HG03045 (cell line): Measurements from ENCODE around the gene HIF1A.

Source experiments
- ATAC-seq: cut with Tn5 transposase; IDR thresholded peaks from one replicate; pipeline ENCODE4 v1.9.1; 2021; ENCODE audit warnings: mild to moderate bottlenecking, moderate library complexity; ENCODE audit not compliant: unreplicated experiment

The HIF1A gene

GRCh38 chr14:61672796-61673195, 22.5 kb upstream of the HIF1A start:
- no peak for ATAC-seq

- ATAC-seq: no peak
These were observed 22.0 kb upstream of the HIF1A start for GRCh38 chr14:61673305-61673704.

GRCh38 chr14:61675291-61675690, 20.0 kb upstream of the HIF1A start:
- no peak for ATAC-seq

DNA sequence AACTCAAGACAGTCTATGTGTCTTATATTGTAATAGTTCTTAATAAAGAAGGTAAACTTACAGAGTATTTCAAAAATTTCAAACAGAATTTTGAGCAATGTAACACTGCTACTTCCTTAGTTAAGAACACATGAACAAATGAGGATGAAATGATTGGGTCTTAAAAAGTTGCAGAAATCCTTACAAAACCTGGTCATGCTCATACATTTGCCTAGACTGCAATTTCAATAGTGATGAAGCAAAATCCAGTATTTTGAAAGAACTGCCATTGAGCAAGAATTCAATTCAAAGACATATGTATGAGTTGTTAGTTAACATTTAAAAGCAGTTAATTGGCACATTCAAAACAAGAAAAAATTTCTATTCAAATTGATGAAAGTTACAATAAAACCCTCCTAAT, 17.8 kb upstream of the HIF1A start:
- ATAC-seq: no peak

DNA sequence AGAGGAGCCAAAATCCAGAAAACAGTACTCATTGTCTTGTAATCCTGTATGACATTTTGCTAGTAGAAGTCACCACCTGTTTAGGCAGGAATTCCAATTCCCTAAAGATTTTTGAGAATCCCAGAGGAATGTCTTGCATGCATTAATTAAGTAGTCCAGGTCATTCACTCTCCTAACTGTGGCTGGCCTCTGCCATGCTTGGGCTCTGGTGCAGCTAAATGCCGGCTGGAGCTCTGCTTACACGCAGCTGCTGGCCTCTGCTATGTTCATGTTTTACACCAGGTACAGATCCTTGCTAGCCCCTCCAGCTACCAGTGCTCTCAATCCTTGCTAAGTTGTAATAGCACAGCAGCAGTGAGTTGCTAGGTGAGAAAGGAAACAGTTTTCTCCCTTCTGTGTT, 16.3 kb upstream of the HIF1A start:
- ATAC-seq: no peak

- ATAC-seq: no peak
These were observed 13.9 kb upstream of the HIF1A start for GRCh38 chr14:61681413-61681812.

DNA sequence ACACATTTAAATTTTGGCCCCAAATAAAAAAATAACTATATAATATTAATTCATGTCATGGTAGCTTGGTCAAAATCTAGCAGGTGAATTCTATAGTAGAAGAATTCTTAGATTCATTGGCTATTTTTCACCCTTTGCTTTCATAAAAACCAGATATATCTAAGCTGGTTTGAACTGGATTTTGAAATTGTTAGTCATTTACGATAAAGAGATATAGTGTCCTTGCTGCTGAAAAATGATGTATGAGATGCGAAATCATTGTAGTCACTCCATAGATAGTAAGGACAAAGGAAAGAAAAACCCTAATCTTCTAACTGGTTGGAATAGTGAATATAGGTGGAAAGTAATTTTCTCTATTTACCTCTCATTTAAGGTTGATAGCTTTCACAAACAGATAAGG, 12.2 kb upstream of the HIF1A start:
- ATAC-seq: no peak

- ATAC-seq: no peak
These were observed 5.3 kb upstream of the HIF1A start for GRCh38 chr14:61690039-61690438.

GRCh38 chr14:61690982-61691381, 4.3 kb upstream of the HIF1A start:
- no peak for ATAC-seq

- ATAC-seq: no peak
These were observed 3.8 kb upstream of the HIF1A start for GRCh38 chr14:61691495-61691894.

- no peak for ATAC-seq
These were observed 1.3 kb upstream of the HIF1A start for GRCh38 chr14:61694039-61694438.

DNA sequence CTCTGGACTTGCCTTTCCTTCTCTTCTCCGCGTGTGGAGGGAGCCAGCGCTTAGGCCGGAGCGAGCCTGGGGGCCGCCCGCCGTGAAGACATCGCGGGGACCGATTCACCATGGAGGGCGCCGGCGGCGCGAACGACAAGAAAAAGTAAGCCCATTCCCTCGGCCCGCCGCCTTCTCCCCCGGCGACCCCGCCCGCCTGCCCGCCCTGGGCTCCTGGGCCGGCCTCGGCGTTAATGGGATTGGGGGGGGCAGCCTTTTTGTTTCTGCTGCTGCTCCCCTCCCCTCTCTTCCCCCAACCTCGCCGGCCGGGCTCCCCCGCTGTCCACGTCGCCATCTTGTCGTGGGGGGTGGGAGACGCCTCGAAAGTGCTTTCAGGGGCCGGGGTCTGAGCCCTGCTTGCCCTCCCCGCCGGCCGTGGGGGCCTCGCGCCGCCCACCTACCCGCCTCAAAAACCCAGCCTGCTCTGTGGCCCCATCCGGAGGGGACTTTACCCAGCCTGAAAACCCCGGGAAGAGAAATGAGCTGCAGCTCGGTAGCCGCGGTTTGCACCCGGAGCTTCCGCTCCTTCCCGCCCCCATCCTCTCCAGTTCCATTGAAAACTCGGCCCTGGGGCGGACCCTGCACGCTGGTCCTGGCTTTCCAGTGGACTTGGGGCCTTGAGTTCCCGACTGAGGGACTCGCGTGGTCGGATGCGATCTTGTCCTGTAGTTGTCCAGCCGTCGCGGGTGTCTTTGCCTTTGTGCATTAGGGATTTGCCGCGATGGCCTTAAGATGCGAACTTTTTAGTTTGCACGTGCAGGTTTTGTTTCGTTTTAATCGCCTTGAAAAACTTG, 598 bp downstream of the HIF1A start:
- peak; percentile 13 for ATAC-seq

DNA sequence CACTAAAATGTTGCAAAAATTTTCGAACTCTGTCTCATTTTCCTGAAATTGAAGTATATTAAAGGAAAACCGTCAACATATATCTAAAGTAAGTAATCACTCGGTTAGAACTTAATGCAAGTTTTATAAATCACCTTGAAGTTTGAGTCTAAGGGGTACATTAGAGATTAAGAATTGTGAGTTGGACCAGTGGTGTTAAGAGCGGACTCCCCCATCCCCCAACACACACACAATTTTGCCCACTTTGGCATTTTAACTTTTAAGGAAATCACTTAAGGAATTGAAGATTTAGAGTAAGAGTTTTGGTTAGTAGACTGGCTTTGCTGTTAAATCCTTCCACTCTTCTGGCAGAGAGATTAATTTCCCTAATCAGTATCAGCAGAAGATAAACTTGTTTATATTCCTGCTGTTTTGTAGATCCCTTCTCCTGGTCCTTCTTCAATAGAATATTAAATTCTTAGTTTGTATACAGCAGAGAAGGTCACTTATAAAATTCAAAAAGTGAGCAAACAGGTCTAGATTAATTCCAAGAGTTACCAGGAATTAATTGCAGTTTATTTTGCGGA, 1.5 kb downstream of the HIF1A start:
- no peak for ATAC-seq

GRCh38 chr14:61698206-61698980, 3.1 kb downstream of the HIF1A start:
- ATAC-seq: no peak

DNA sequence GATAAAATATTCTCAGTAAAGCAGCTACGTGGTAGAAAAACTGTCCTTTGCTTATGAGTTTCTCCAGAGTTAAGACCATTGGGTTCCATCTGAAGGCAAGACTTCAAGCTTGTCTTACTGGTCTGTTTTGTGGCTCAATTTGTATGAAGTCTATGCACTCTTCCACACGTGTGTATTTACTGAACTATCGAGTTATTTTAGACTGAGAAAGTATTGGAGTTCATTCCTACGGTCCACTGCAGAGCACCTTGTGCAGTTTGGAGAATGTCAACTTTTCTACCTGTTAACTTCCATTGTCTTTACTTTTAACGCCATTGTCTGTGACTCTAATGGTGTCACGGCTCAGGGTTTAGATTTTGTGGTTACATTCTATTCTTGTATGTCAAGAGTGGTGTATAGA, 3.7 kb downstream of the HIF1A start:
- no peak for ATAC-seq

DNA sequence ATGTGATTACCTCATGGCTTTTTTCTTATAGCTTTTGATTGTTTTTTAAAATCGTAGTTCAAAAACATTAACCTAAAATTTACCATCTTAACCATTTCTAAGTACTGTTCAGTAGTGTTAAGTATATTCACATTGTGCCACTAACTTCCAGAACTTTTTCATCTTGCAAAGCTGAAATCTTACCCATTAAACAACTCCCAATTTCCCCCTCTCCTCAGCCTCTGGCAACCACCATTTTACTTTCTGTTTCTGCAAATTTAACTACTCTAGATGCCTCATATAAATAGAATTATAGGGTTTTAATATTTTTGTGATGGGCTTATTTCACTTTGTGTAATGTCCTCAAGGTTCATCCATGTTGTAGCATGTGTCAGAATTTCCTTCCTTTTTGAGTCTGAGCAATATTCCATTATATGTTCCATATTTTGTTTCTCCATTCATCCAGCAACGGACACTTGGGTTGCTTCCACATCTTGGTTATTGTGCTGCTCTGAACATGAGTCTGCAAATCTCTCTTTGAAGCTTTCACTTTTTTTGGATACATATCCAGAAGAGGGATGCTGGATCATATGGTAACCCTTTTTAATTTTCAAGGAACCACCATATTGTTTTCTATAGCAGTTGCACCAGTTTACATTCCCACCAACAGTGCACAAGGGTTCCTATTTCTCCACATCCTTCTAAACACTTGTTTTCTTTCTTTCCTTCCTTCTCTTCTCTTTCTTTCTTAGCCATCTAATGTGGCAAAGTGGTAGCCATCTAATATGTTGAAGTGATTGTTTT, 5.0 kb downstream of the HIF1A start:
- ATAC-seq: no peak

- ATAC-seq: no peak
These were observed 6.6 kb downstream of the HIF1A start for GRCh38 chr14:61701946-61702345.

GRCh38 chr14:61703342-61704129, 8.2 kb downstream of the HIF1A start:
- no peak for ATAC-seq

- no peak for ATAC-seq
These were observed 9.2 kb downstream of the HIF1A start for GRCh38 chr14:61704554-61704953.

DNA sequence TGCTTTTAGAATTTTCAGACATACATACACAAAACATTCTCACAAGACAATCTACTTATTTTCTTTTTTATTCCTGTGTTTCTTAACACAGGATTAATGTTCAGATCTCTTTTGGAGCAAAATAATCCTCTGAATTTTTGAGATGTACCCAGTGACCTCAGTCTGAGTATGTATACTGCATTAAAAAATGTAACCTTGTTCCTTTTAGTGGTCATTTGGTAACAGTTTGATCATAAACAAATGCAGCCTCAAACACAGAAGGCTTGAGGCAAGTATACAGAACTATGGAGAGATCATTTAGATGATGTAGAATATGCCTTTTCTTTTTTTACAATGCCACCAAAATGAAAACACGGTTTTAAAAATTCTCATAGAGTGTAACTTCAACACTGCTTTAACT, 9.7 kb downstream of the HIF1A start:
- no peak for ATAC-seq
